Epithelial cell of umbilical artery (primary cell): ENCODE measurements around the gene SERPINA5. TPM values are rescaled to one million over a fixed set of nuclear protein-coding genes. Genes with fewer than 3 reads are reported as not detected.

Experiments used
- total RNA-seq: library from RNA; depleted of rRNA; stranded (reverse); fragments of >200 nt; gene quantifications from 2 replicates; pipeline ENCODE4 v1.2.3, GENCODE V29; 2014

The SERPINA5 gene, protein sequence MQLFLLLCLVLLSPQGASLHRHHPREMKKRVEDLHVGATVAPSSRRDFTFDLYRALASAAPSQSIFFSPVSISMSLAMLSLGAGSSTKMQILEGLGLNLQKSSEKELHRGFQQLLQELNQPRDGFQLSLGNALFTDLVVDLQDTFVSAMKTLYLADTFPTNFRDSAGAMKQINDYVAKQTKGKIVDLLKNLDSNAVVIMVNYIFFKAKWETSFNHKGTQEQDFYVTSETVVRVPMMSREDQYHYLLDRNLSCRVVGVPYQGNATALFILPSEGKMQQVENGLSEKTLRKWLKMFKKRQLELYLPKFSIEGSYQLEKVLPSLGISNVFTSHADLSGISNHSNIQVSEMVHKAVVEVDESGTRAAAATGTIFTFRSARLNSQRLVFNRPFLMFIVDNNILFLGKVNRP
- under 0.01 TPM in 1 of 2 replicates, not detected in the other for total RNA-seq

DNA sequence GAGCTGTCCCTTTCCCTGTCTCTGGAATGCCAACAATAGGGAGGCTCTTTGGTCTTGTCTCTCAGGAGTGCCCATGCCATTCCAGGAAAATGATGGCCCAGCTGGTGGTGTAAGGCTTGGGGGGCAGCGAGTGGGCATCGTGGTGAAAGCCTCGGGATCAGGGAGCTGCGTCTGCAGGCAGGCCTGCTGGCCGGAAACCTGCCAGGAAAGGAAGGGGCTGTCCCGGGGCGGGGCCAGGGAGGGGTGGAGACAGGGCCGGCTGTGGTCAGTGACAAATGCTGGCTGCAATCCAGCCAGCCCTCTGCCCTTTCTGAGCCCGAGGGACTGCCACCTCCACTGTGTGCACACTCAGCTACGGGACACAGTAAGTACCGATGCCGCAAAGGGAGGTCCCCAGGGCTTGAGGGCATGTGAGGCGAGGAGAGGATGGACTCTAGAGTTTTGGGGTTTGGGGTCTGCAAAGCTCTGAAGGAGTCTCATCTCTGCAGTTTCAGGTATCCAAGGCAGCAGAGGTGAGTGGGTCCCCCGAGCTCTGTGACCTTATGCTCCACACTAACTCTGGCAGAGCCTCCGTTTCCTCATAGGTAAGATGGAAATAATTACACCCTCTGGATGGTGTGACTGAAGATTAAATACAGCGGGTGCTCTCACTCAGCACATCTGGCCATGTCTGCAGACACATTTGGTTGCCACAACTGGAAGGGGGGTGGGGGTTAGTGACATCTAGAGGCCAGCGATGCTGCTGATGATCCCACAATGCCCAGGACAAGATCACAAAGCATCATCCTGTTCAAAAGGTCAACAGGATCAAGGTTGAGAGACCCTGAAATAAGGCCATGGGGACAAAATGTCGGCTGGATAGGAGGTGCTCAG is at the start of gene SERPINA5:
TSS of gene SERPINA5 (plus strand) at position 300 of the 873 bp plus-strand sequence. CDS start 5,937 bp downstream, outside the sequence.

DNA sequence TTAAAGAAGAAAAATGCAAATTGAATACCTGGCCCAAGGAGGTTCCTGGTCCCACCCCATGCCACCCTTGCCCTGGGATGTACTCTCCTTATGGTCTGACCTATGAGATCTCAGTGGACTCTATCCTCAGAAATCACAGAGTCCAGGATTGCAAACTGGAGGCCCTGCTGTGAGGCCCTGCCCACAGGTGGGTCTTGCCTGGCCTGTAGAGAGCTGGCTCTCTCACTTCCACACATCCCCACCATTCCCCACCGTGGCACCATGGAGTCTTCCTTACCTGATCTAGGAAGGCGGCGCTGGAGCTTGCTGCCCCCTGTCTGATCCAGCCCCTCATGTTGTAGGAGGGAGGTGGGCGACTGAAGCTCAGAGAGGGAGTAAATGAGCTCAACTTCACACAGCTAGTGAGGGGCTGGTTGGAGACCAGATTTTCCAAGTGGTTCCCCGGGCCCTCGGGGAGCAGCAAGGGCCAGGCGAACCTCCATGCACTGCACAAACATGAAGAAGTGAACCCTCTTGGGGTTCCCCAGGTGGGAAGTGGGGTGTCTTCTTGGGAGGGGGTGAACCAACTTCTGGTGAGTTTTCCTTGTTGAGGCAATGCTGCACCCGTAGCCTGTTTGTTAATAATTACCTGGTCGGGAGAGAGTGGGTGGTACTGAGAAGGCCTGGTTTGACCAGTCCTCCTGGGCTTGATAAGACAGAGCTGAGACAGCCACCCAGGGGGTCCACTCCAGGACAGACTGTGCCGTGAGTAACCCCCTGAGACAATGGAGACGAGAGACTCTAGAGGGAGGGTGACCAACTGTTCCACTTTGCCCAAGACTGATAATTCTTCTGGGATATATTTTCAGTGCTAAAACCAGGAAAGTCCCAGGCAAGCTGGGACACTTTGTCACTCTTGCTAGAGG is 20.2 kb upstream of the SERPINA5 start, which contains the start of gene SERPINA4:
TSS of gene SERPINA4 (plus strand) at position 692 of the 905 bp plus-strand sequence. CDS start 2,041 bp downstream, outside the sequence.

DNA sequence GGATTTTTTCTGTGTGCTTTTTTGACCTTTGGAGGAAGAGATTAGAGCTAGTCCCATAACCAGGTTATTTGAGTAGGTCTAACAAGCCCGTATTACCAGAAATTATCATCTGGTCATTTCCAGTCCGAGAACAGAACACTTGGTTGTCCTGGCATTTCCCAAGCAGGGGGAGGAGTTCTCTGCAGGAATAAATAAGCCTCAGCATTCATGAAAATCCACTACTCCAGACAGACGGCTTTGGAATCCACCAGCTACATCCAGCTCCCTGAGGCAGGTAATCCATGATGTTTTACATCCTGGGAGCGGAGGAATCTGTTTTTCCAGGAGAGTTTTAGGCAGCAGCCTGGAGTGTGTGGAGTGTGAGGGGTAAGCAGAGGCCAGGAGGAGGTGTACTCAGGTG is 30.9 kb downstream of the SERPINA5 start, which contains the start of gene SERPINA3:
TSS of gene SERPINA3 (plus strand) at position 218 of the 400 bp plus-strand sequence. CDS start 2,051 bp downstream, outside the sequence.

Other genes starting within 250 kb of the SERPINA5 start
- gene SERPINA2, start 214.7 kb upstream of the SERPINA5 start, total RNA-seq: not detected in 2 replicates
- not detected in 2 replicates for gene SERPINA1, start 192.8 kb upstream of the SERPINA5 start, total RNA-seq
- gene SERPINA11, start 128.6 kb upstream of the SERPINA5 start, total RNA-seq: not detected in 2 replicates
- not detected in 2 replicates for gene SERPINA9, start 105.2 kb upstream of the SERPINA5 start, total RNA-seq
- not detected in 2 replicates for gene SERPINA12, start 72.0 kb upstream of the SERPINA5 start, total RNA-seq
- not detected in 2 replicates for gene SERPINA4, start 20.0 kb upstream of the SERPINA5 start, total RNA-seq
- gene SERPINA3, start 31.0 kb downstream of the SERPINA5 start, total RNA-seq: 0.61 TPM in 1 of 2 replicates, not detected in the other
- gene GSC, start 188.7 kb downstream of the SERPINA5 start, total RNA-seq: not detected in 2 replicates